HG02840 (cell line): ENCODE results near the gene UPP2.

Source experiments
- ATAC-seq: cut with Tn5 transposase; IDR thresholded peaks from one replicate; pipeline ENCODE4 v1.9.1; 2021; ENCODE audit warnings: mild to moderate bottlenecking, moderate library complexity, moderate number of reproducible peaks; ENCODE audit not compliant: unreplicated experiment, low FRiP score

UPP2 gene

GRCh38 chr2:158101384-158101926, at the start of gene UPP2:
Gene UPP2 (plus strand): TSS chr2:158101876. CDS start chr2:158102064, 188 bp downstream.
- no peak for ATAC-seq

GRCh38 chr2:158052761-158053160, 48.9 kb upstream of the UPP2 start:
- ATAC-seq, result no peak

DNA sequence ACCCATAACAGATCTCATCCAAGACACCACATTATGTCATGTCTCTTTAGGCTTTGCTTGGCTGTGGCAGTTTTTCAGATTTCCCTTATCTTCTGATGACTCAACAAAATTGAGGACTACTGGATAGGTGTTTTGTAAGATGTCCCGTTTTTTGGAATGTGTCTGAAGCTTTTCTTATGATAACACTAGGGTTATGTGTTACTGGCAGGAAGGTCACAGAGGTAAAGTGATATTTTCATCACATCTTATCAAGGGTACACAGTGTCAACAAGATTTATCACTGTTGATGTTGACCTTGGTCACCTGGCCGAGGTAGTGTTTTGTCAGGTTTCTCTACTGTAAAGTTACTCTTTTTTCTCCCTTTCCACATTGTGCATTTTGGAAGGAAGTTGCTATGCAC, 44.8 kb upstream of the UPP2 start:
- no peak for ATAC-seq

GRCh38 chr2:158060160-158060834, 41.4 kb upstream of the UPP2 start:
- no peak for ATAC-seq

GRCh38 chr2:158060835-158061435, 40.7 kb upstream of the UPP2 start:
- ATAC-seq, result no peak

DNA sequence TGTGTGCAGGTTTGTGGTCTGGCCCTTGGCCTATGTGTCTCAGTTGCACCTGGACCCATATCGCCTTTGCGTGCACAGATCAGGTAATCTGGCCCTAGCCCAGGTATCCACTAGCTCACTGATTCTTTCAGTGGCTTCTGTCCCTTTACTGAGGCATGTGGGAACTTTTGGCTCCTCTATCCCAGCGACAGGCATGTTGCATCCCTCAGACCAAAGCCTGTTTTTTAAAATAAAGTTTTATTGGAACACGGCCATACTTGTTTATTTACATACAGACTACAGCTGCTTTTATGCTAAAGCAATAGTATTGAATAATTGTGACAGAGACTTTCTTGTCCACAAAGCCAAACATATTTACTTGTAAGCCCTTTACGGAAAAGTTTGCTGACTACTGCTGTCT, 39.9 kb upstream of the UPP2 start:
- no peak for ATAC-seq

DNA sequence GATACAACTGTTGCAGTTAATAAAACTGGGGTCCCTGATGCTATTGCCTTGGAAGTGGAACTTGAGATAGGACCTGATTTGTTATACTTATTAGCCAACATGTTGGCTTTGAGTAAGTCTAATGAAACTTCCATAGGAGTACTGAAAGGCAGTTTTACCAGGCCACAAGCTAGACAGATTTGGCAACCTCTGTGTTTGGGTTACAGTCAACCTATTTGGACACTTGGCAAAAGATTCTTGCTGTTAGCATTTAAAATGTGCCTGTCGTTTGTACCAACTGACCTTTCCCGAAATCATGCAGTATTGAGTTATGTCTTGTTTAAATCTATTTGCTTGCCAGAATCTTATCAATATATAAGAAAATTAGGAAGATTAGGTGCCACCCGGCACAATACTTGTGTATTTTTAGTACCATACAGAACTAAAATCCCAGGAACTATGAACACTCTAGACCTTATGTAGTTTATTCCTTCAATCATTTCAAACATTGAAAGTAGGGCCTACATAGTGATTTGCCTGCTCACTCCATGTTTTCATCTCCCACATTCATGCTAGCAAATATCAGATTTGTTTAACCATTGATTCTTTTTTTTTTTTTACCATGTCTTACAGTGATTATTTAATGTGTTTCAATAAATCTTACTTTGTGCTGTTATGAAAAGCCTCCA, 35.5 kb upstream of the UPP2 start:
- ATAC-seq, result no peak

DNA sequence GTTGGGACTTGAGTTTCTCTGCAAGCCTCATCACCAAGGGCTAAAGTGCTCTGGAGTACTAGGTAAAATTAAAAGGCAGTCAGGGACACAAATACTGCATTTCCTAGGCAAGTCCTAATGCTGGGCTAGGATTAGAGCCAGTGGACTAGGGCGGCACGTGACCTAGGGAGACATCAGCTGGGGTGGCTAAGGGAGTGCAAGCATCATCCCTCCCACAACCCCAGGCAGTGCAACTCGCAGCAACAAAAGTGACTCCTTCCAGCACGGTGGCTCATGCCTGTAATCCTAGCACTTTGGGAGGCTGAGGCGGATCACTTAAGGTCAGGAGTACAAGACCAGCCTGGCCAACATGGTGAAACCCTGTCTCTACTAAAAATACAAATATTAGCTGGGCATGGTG, 30.7 kb upstream of the UPP2 start:
- ATAC-seq, result no peak

DNA sequence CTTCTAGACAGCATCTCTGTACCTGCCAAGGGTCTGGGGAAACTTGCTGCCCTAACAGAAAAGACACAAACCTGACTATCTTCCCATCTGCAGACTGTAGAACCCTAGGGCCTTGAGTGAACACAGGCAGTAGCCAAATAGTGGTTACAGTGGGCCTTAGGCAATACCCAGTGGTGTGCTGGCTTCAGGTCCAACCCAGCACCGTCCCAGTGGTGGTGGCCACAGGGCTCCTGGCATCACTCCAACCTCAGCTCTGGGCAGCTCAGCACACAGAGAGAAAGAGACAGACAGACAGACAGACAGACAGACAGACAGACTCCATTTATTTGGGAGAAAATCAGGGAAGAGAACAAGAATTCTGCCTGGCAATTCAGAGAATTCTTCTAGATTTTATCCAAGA, 29.3 kb upstream of the UPP2 start:
- ATAC-seq, result no peak

GRCh38 chr2:158079672-158080071, 22.0 kb upstream of the UPP2 start:
- no peak for ATAC-seq

GRCh38 chr2:158088093-158088492, 13.6 kb upstream of the UPP2 start:
- no peak for ATAC-seq

GRCh38 chr2:158089322-158089721, 12.4 kb upstream of the UPP2 start:
- no peak for ATAC-seq

DNA sequence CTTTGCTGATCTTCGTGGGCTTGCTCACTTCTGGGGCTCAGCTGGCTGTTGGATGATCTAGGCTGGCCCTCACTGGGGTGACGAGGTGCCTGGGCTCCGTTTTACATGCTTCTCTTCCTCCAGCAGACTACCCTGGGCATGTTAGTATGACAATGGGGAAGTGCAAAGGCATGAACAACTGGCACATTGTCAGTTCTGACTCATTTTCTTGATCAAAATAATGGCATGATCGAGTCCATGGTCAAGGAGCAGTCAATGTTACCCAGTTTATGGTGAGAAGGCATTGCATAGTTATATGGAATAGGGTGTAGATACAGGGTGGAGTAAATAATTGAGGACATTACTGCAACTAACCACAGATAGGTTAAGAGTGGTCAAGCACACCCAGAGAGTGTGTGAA, 10.0 kb upstream of the UPP2 start:
- ATAC-seq, result no peak

DNA sequence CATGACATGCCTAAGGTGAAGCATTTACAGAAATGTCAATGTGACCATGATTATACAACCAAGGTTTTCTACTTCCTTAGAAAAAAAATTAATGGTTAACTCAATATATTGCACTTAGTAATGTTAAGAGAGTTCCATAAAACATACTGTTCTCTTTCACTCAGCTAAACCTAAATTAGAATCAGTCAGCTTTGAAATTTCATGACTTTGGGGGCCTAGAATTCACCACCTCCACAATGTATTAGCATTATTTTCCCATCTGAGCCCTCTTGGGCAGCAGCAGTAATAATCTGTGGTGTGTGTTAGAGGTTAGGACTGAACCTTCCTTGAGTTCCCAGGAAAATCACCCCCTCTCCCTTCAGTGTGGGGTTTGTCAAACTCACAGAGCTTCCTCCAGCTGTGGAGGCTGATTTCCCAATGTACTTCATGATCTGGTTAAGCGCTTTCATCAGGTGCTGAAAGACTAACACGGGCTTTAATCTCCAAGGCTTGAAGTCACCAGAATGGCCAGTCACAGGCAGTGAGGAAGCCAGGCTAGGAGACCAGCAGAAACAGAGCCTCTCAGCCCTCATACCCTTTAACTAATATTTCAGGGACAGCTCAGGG, 7.1 kb upstream of the UPP2 start:
- no peak for ATAC-seq

- no peak for ATAC-seq
Measured at GRCh38 chr2:158095269-158095668, 6.4 kb upstream of the UPP2 start.

DNA sequence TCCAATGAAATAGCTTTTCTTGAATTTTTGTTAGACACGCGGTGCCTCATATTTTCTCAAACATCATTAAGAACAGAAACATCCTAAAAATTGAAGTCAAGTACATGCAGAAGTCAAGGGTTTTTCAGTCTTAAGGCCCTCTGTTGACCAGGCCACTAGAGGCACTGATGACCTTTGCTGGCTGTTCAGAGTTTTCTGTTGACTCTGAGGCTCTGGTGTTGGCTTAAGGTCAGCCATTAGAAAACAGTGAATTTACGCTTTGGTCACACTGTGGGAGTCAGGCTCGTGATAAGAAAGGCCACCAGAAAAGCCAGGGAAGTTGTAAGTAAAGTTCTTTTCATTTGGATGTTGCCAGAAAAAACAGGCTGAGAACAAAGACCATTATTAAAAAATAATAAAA, 5.8 kb upstream of the UPP2 start:
- ATAC-seq, result no peak

DNA sequence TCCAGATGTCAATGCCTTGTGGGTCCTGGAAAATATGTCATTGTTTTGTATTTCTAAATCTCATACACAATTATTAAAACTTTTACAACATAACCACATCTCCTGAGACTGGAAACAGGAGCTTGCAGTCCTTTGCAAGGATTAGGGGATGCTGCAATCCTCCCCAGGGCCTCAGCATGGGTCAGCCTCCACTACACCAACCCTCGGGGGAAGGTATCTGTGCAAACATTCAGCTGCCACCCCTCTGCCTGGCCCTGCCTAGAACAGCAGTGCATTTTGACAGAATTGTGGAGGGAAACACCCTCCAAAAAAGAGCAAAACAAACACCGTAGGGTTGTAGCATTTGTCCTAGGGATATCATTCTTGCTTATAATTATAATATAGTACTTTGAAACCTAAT, 4.2 kb upstream of the UPP2 start:
- no peak for ATAC-seq

GRCh38 chr2:158098178-158098577, 3.5 kb upstream of the UPP2 start:
- ATAC-seq, result no peak

GRCh38 chr2:158099716-158100115, 2.0 kb upstream of the UPP2 start:
- no peak for ATAC-seq

GRCh38 chr2:158100411-158100810, 1.3 kb upstream of the UPP2 start:
- no peak for ATAC-seq

DNA sequence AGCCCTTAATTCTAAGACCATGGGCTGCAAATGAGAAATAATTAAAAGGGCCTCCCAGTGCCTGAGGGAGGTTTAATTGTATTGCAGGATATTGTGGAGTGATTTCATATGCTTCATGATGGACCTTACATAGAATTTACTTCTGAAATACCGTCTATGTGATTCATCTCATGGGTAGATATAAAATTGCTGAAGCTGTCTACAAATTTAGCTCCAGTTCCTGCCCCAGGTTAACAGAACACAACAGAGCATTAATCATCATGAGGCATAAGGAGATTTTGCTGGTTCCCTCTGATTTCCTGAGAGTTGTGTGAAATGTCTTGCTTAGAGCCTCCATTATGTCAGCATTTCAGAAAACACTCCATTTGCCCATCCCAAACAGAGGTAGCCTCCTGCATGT, 770 bp downstream of the UPP2 start:
- no peak for ATAC-seq
